Natural killer cell (primary cell): ENCODE measurements around the gene NID2. TPM values are rescaled to one million over a fixed set of nuclear protein-coding genes. Genes with fewer than 3 reads are reported as not detected.

Experiments used
- ATAC-seq, 3 donors: fragments of 150-1000 bp in 2 of 3; fragments of 200-7000 bp in 1 of 3; cut with Tn5 transposase; 1 replicate in 1 of 3; 2 replicates in 2 of 3; pipeline ENCODE4 v1.10.0; 2021; ENCODE audit warnings: mild to moderate bottlenecking in 2 of 3, moderate library complexity in 2 of 3
- DNase-seq, 2 donors: peaks; one replicate each; pipeline versions ENCODE4 v3.0.0 to v3.0.0-alpha.2; 2013 to 2021; ENCODE audit warnings: mixed read lengths in 1 of 2
- H3K27ac ChIP-seq: one replicate; pipeline ENCODE4 v1.5.1; 2013; ENCODE audit warnings: mild to moderate bottlenecking, low read length
- H3K27me3 ChIP-seq: one replicate; pipeline ENCODE4 v1.6.1; 2013; ENCODE audit warnings: low read length; ENCODE audit not compliant: control insufficient read depth, insufficient read depth
- H3K36me3 ChIP-seq: one replicate; pipeline ENCODE4 v1.6.1; 2013; ENCODE audit warnings: low read length; ENCODE audit not compliant: control insufficient read depth, insufficient read depth
- H3K4me1 ChIP-seq: one replicate; pipeline ENCODE4 v1.6.1; 2013; ENCODE audit warnings: low read length; ENCODE audit not compliant: control insufficient read depth, insufficient read depth
- H3K4me3 ChIP-seq: one replicate; pipeline ENCODE4 v1.5.1; 2013; ENCODE audit warnings: low read length
- H3K9me3 ChIP-seq: one replicate; pipeline ENCODE4 v1.6.1; 2013; ENCODE audit warnings: low read length; ENCODE audit not compliant: control insufficient read depth, insufficient read depth
- H3K27ac Mint-ChIP-seq, 2 donors: one replicate each; pipeline ENCODE4 v1.8.0; 2022; ENCODE audit warnings: mild to moderate bottlenecking in 2 of 2, mixed read lengths in 2 of 2, moderate library complexity in 1 of 2
- H3K27me3 Mint-ChIP-seq, 2 donors: one replicate each; pipeline ENCODE4 v1.8.0; 2022; ENCODE audit warnings: low read depth in 2 of 2, mixed read lengths in 2 of 2
- H3K36me3 Mint-ChIP-seq: one replicate; pipeline ENCODE4 v1.8.0; 2022; ENCODE audit warnings: mixed read lengths
- H3K4me1 Mint-ChIP-seq, 2 donors: one replicate each; pipeline ENCODE4 v1.8.0; 2022; ENCODE audit warnings: mixed read lengths in 2 of 2
- H3K4me3 Mint-ChIP-seq: one replicate; pipeline ENCODE4 v1.8.0; 2022; ENCODE audit warnings: mild to moderate bottlenecking, moderate library complexity, mixed read lengths
- H3K9me3 Mint-ChIP-seq, 2 donors: one replicate each; pipeline ENCODE4 v1.8.0; 2022; ENCODE audit warnings: mixed read lengths in 2 of 2
- WGBS: methylation state at CpG from one replicate; pipeline ENCODE4 v1.1.7; 2013; ENCODE audit warnings: missing lambda C conversion rate; ENCODE audit not compliant: insufficient coverage; 5-methylcytosine and 5-hydroxymethylcytosine counted together
- intact Hi-C: fragments of 100-400 bp; cut with micrococcal nuclease; formaldehyde crosslinking; loops from one replicate; pipeline ENCODE4 v1.14.2; 2022
- total RNA-seq, 4 donors: library from RNA; stranded (reverse); fragments of 120-200 nt in 1 of 4; gene quantifications; one replicate each; pipeline versions ENCODE4 v1.2.3 to v1.2.4, GENCODE V29; 2013 to 2022
- TF ChIP-seq, protein P1 (sequence below): fragments of 200-600 bp; IDR thresholded peaks from one replicate; pipeline ENCODE4 v1.8.0; 2022; ENCODE audit warnings: antibody characterized with exemption

The NID2 gene
- total RNA-seq, 3 donors from 2014 or later (not counting 1 experiment from before 2014, with no cell fraction given), result 0.36 to 0.80 (median 0.40) TPM

DNA sequence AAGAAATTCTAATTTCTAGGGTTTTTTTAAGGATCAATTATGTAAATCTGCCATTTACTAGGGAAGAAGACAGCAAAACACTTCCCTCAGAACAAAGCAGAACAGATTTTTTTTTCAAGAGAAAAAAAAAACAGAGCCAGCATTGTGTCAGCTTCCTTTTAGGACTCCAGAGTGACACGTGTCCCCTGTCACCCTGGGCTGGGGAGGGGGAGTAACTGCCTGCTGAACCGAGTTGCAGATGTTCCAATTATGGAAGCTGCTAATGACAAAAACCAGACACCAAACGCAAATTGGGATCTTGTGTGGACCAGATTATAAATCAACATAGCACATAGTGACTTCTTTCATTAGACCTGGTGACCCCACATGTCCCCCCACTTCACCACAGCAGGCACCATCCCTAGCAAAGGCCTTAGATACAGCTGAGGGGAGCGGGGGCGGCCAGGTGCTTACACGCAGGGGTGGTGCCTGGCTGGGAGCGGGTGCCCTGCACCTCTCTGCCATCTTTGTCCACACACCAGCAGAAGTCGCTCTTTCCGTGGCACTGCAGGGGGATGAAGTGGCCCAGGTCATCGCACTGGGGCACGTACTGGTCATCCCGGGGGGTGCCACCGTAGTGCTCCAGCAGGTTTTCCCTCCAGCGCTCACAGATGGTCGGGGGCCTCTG, 54.1 kb downstream of the NID2 start:
- TF ChIP-seq, protein P1, sequence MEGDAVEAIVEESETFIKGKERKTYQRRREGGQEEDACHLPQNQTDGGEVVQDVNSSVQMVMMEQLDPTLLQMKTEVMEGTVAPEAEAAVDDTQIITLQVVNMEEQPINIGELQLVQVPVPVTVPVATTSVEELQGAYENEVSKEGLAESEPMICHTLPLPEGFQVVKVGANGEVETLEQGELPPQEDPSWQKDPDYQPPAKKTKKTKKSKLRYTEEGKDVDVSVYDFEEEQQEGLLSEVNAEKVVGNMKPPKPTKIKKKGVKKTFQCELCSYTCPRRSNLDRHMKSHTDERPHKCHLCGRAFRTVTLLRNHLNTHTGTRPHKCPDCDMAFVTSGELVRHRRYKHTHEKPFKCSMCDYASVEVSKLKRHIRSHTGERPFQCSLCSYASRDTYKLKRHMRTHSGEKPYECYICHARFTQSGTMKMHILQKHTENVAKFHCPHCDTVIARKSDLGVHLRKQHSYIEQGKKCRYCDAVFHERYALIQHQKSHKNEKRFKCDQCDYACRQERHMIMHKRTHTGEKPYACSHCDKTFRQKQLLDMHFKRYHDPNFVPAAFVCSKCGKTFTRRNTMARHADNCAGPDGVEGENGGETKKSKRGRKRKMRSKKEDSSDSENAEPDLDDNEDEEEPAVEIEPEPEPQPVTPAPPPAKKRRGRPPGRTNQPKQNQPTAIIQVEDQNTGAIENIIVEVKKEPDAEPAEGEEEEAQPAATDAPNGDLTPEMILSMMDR, result no peak
- Mint-ChIP-seq H3K36me3 (no peaks in the 10 kb centered on the region), H3K27me3 (peaks cover 8 to 11% of the 10 kb centered on the region in 2 donors), H3K4me3 (no peak overlapping the region), H3K27ac (no peak overlapping the region), H3K9me3 (no peaks in the 10 kb centered on the region), H3K4me1 (no peaks in the 10 kb centered on the region)
- WGBS, result 80% methylated on average over 15 of the region's 15 CpGs
- H3K9me3 ChIP-seq, result no peaks in the 10 kb centered on the region
- no peaks in the 10 kb centered on the region for H3K4me1 ChIP-seq
- no peak overlapping the region for H3K27ac ChIP-seq
- peaks cover 18% of the 10 kb centered on the region for H3K36me3 ChIP-seq
- H3K27me3 ChIP-seq, result no peaks in the 10 kb centered on the region
- DNase-seq, result no peak
- ATAC-seq, result no peak
- H3K4me3 ChIP-seq, result no peak overlapping the region
- intact Hi-C loops, result no loop called here

DNA sequence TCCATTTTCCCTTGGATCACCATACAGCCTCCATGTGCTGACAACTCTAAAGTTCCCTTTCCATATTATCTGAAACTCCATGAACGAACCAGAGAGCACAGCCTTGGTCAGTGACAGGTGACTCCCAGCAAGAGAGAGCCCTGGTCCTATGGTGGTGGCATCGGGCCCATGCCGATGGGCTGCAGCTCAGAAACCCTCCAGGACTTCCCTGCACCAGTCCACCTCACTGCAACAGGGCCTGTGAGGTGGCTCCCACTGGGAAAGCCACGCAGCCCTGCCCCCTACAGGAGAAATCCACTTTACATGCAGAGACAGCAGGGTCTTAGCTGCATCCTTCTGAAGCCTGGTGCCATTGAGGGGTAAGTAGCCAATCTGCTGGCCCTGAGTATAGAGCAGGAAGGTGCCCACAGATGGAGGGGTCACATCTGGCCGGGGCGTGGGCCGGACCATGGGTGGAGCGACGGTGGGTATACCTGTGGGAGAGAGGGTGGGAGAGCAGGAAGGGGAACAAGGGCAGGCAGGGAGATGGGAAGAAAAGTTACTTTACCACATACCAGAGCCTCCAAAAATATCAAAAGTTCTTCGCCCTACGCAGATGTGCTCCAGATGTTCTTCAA, 54.8 kb downstream of the NID2 start:
- 81% methylated on average over 9 of the region's 11 CpGs for WGBS
- Histone ChIP-seq H3K4me3 (no peak overlapping the region), H3K27ac (no peak overlapping the region), H3K9me3 (no peaks in the 10 kb centered on the region), H3K36me3 (peaks cover 23% of the 10 kb centered on the region), H3K27me3 (no peaks in the 10 kb centered on the region), H3K4me1 (no peaks in the 10 kb centered on the region)
- H3K9me3 Mint-ChIP-seq, result no peaks in the 10 kb centered on the region
- no peak overlapping the region for H3K4me3 Mint-ChIP-seq
- H3K27ac Mint-ChIP-seq, result no peak overlapping the region
- H3K36me3 Mint-ChIP-seq, result no peaks in the 10 kb centered on the region
- ATAC-seq (peak in 1 of 3 donors; percentile 42), DNase-seq (peak in 1 of 2 donors; percentile 21)
- intact Hi-C loops, result no loop called here
- peaks cover 8 to 11% of the 10 kb centered on the region in 2 donors for H3K27me3 Mint-ChIP-seq
- TF ChIP-seq, protein P1, result no peak
- H3K4me1 Mint-ChIP-seq, result no peaks in the 10 kb centered on the region

DNA sequence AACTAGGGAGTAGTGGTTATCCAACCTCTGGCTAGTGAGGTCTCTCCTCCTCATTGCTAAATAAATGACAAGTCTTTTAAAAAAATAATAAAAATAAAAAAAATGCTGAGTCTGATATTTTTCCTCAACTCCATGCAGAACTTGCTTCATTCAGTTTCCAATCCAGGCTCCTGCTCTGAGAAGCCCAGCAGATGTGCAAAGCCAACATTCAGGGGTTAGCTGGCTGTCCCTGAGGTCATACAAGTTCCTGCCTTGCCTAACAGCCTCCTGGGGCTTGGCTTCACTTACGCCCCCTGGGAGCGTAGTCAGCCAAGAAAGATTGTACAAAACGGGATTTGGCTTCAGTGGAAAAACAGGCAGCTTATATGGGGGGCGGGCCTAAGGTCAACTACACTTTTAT, 56.2 kb downstream of the NID2 start:
- DNase-seq (no peak), ATAC-seq (no peak)
- Histone ChIP-seq H3K4me1 (no peaks in the 10 kb centered on the region), H3K27ac (no peak overlapping the region), H3K27me3 (no peaks in the 10 kb centered on the region), H3K36me3 (peaks cover 38% of the 10 kb centered on the region), H3K9me3 (no peaks in the 10 kb centered on the region), H3K4me3 (no peak overlapping the region)
- WGBS, result 92% methylated on average over 4 of the region's 4 CpGs
- Mint-ChIP-seq H3K4me3 (no peak overlapping the region), H3K4me1 (no peaks in the 10 kb centered on the region), H3K36me3 (peaks cover 10% of the 10 kb centered on the region), H3K27ac (no peak overlapping the region), H3K27me3 (peaks cover 8 to 11% of the 10 kb centered on the region in 2 donors), H3K9me3 (no peaks in the 10 kb centered on the region)
- TF ChIP-seq, protein P1, result no peak
- intact Hi-C loops, result no loop called here
